Psoas muscle (tissue), 8 donors: Measurements from ENCODE around the gene KDM2A. TPM values are rescaled to one million over a fixed set of nuclear protein-coding genes. Genes with fewer than 3 reads are reported as not detected.

ENCODE experiments used
- ATAC-seq, 4 donors: fragments of 200-7000 bp; cut with Tn5 transposase; one replicate each; pipeline ENCODE4 v1.9.1; 2020; ENCODE audit warnings: moderate library complexity in 3 of 4, mild to moderate bottlenecking in 2 of 4
- DNase-seq, 2 donors: peaks; one replicate each; pipeline ENCODE4 v3.0.0-alpha.2; 2020
- H3K27ac ChIP-seq: fragments of 200-600 bp; one replicate; pipeline ENCODE4 v1.8.0; 2022
- H3K27me3 ChIP-seq, 3 donors: fragments of 200-600 bp in 1 of 3; one replicate each; pipeline versions ENCODE4 v1.6.1 to v1.8.0; 2013 to 2022; ENCODE audit warnings: low read length in 2 of 3, mild to moderate bottlenecking in 2 of 3, moderate library complexity in 1 of 3; ENCODE audit not compliant: insufficient read depth in 3 of 3
- H3K36me3 ChIP-seq, 2 donors: fragments of 200-600 bp in 1 of 2; one replicate each; pipeline versions ENCODE4 v1.6.1 to v1.8.0; 2013 to 2022; ENCODE audit warnings: low read depth in 1 of 2, mild to moderate bottlenecking in 1 of 2, moderate library complexity in 1 of 2; ENCODE audit not compliant: insufficient read depth in 1 of 2
- H3K4me1 ChIP-seq: fragments of 200-600 bp; one replicate; pipeline ENCODE4 v1.8.0; 2022
- H3K4me3 ChIP-seq: fragments of 200-600 bp; one replicate; pipeline ENCODE4 v1.8.0; 2022; ENCODE audit warnings: mild to moderate bottlenecking
- H3K9me3 ChIP-seq: fragments of 200-600 bp; one replicate; pipeline ENCODE4 v1.8.0; 2022
- CTCF ChIP-seq: fragments of 200-600 bp; IDR thresholded peaks from one replicate; pipeline ENCODE4 v1.8.0; 2022; ENCODE audit warnings: antibody characterized with exemption
- WGBS, 3 donors: extraction: QIAGEN DNeasy Blood & Tissue Kit; methylation state at CpG; one replicate each; pipeline versions ENCODE4 v1.1.6 to v1.1.7; 2013; 5-methylcytosine and 5-hydroxymethylcytosine counted together
- intact Hi-C, 2 donors: fragments of 100-400 bp; cut with DNase I; formaldehyde crosslinking; loops; one replicate each; pipeline versions ENCODE4 v1.11.0 to v1.14.2; 2022
- polyA plus RNA-seq, 3 donors: library from polyadenylated mRNA; stranded (reverse); fragments of 200-250 nt; gene quantifications; one replicate each; pipeline ENCODE4 v1.2.3, GENCODE V29; 2013
- total RNA-seq, 4 donors: library from RNA; stranded (reverse); fragmentation: NEBNext Ultra II Directional in 2 of 4; extraction: Animal tissue kit (Norgen Biotek cat#: 25700) in 2 of 4; gene quantifications; one replicate each; pipeline versions ENCODE4 v1.2.1 to v1.2.4, GENCODE V29; 2021 to 2023
- donor health status: healthy with polysubstance abuse.
- donor health status: DM: no; HTN: no; CAD: no; lungs with moderate emphysema.
- donor health status: Bipolar disorder and iron deficiency.
- donor health status: healthy.
- donor health status: DM: yes; HTN: yes; CAD: no.
- donor health status: DM: no; HTN: no; CAD: no.
- donor health status: DM: no; HTN: no; CAD: no.
- donor health status: DM: yes; HTN: yes; CAD: no.

Gene KDM2A
- total and polyA plus RNA-seq, 7 donors: 26.6 to 67.9 (median 52.4) TPM

GRCh38 chr11:67273260-67273990, 154.4 kb downstream of the KDM2A start:
- no peaks in the 10 kb centered on the region for H3K9me3 ChIP-seq
- no peak overlapping the region for H3K4me3 ChIP-seq
- intact Hi-C loops: no loop called here
- peak in 1 of 4 donors; percentile 18 for ATAC-seq
- H3K27me3 ChIP-seq: no peaks in the 10 kb centered on the region
- TF ChIP-seq CTCF: no peak
- H3K4me1 ChIP-seq: peaks cover 91% of the 10 kb centered on the region
- WGBS, 3 donors: 40 to 49% (median 41%) methylated on average over 13 to 14 of the region's 14 CpGs
- H3K27ac ChIP-seq: peak overlapping the region; percentile 71
- peak in 1 of 2 donors; percentile 60 for DNase-seq
- peaks cover 0 to 7% of the 10 kb centered on the region in 2 donors for H3K36me3 ChIP-seq

GRCh38 chr11:67274768-67275605, 155.9 kb downstream of the KDM2A start:
- H3K4me3 ChIP-seq: peak overlapping the region; percentile 28
- TF ChIP-seq CTCF: no peak
- WGBS, 3 donors: 49 to 52% (median 51%) methylated on average over 34 to 35 of the region's 35 CpGs

GRCh38 chr11:67275606-67276409, 156.7 kb downstream of the KDM2A start:
- H3K4me3 ChIP-seq: peak overlapping the region; percentile 28
- intact Hi-C loops: no loop called here
- DNase-seq: peak in 1 of 2 donors; percentile 41

More at GRCh38 chr11:67274768-67275605, 155.9 kb downstream of the KDM2A start:
- Histone ChIP-seq H3K9me3 (no peaks in the 10 kb centered on the region), H3K36me3 (peaks cover 0 to 17% of the 10 kb centered on the region in 2 donors), H3K27ac (peak overlapping the region; percentile 71), H3K27me3 (no peaks in the 10 kb centered on the region), H3K4me1 (peaks cover 80% of the 10 kb centered on the region)
- intact Hi-C loops: no loop called here
- no peak for ATAC-seq
- peak; percentile 68 to 76 for DNase-seq

More at GRCh38 chr11:67275606-67276409, 156.7 kb downstream of the KDM2A start:
- H3K36me3 ChIP-seq: peaks cover 0 to 25% of the 10 kb centered on the region in 2 donors
- peaks cover 74% of the 10 kb centered on the region for H3K4me1 ChIP-seq
- peak overlapping the region; percentile 71 for H3K27ac ChIP-seq
- no peaks in the 10 kb centered on the region for H3K9me3 ChIP-seq
- no peak for TF ChIP-seq CTCF
- no peak for ATAC-seq
- 71 to 84% (median 75%) methylated on average over 17 of the region's 17 CpGs for WGBS, 3 donors
- H3K27me3 ChIP-seq: no peaks in the 10 kb centered on the region
